Hindlimb muscle (tissue), 1 donor: ENCODE data around the gene TBX1. TPM values are rescaled to one million over a fixed set of nuclear protein-coding genes. Genes with fewer than 3 reads are reported as not detected.

Source experiments
- DNase-seq: peaks from one replicate; pipeline ENCODE4 v3.0.0-alpha.2; 2013
- polyA plus RNA-seq: library from polyadenylated mRNA; unstranded; fragments of 120-200 nt; gene quantifications from one replicate; pipeline ENCODE4 v1.2.1, GENCODE V29; 2013; ENCODE audit not compliant: insufficient read length

Gene TBX1
- 17.2 TPM for polyA plus RNA-seq

GRCh38 chr22:19760058-19760950 lies at the start of gene TBX1:
Gene TBX1 (plus strand): TSS chr22:19760778. CDS start chr22:19760844, 66 bp downstream.
- DNase-seq = no peak

- no peak for DNase-seq
Measured at GRCh38 chr22:19713245-19713644, 47.3 kb upstream of the TBX1 start.

- DNase-seq = no peak
Measured at GRCh38 chr22:19713650-19714311, 46.8 kb upstream of the TBX1 start.

- DNase-seq = no peak
Measured at GRCh38 chr22:19714312-19715187, 46.0 kb upstream of the TBX1 start, which contains the start of gene SEPTIN5. Gene SEPTIN5 (plus strand): TSS chr22:19714503. CDS start chr22:19714589, 86 bp downstream.

- DNase-seq = no peak
Measured at GRCh38 chr22:19715188-19715930, 45.2 kb upstream of the TBX1 start.

- no peak for DNase-seq
Measured at GRCh38 chr22:19716041-19716828, 44.3 kb upstream of the TBX1 start.

GRCh38 chr22:19716829-19717105 lies 43.8 kb upstream of the TBX1 start:
- no peak for DNase-seq

GRCh38 chr22:19717181-19717580 lies 43.4 kb upstream of the TBX1 start:
- DNase-seq = no peak

- peak; percentile 88 for DNase-seq
Measured at GRCh38 chr22:19717691-19718455, 42.7 kb upstream of the TBX1 start.

- DNase-seq = no peak
Measured at GRCh38 chr22:19718456-19719049, 42.0 kb upstream of the TBX1 start.

GRCh38 chr22:19719050-19719482 lies 41.5 kb upstream of the TBX1 start:
- no peak for DNase-seq

- DNase-seq = no peak
Measured at GRCh38 chr22:19719488-19720021, 41.0 kb upstream of the TBX1 start.

GRCh38 chr22:19720150-19720827 lies 40.3 kb upstream of the TBX1 start:
- DNase-seq = no peak

- no peak for DNase-seq
Measured at GRCh38 chr22:19720999-19721329, 39.6 kb upstream of the TBX1 start.

- DNase-seq = no peak
Measured at GRCh38 chr22:19721330-19722177, 39.0 kb upstream of the TBX1 start.

- no peak for DNase-seq
Measured at GRCh38 chr22:19722178-19722981, 38.2 kb upstream of the TBX1 start.

GRCh38 chr22:19722982-19723231 lies 37.7 kb upstream of the TBX1 start:
- no peak for DNase-seq
